ENCODE data around the gene CPA1.

Gene CPA1

GRCh38 chr7:130385600-130386066, 5.3 kb downstream of the CPA1 start:
- Histone ChIP-seq H3K27me3 (ENCODE audit: insufficient read depth, low read length) (no peaks in the 10 kb centered on the region), H3K4me3 (ENCODE audit: low read length) (no peak overlapping the region), H2AFZ (ENCODE audit: low read depth, low read length) (no peak overlapping the region), H3K9me3 (ENCODE audit: low read length) (peaks cover 3% of the 10 kb centered on the region), H3K4me1 (ENCODE audit: insufficient read depth, low read length) (peaks cover 16% of the 10 kb centered on the region), H3K36me3 (ENCODE audit: insufficient read depth, low read length) (no peaks in the 10 kb centered on the region)

- H3K27me3 ChIP-seq (ENCODE audit: insufficient read depth, low read length): no peaks in the 10 kb centered on the region
- H3K4me1 ChIP-seq (ENCODE audit: insufficient read depth, low read length): peaks cover 15% of the 10 kb centered on the region
- no peak overlapping the region for H2AFZ ChIP-seq (ENCODE audit: low read depth, low read length)
- no peaks in the 10 kb centered on the region for H3K36me3 ChIP-seq (ENCODE audit: insufficient read depth, low read length)
- H3K4me3 ChIP-seq (ENCODE audit: low read length): no peak overlapping the region
- peaks cover 3% of the 10 kb centered on the region for H3K9me3 ChIP-seq (ENCODE audit: low read length)
Measured at GRCh38 chr7:130386876-130387275, 6.6 kb downstream of the CPA1 start.

- no peaks in the 10 kb centered on the region for H3K27me3 ChIP-seq (ENCODE audit: insufficient read depth, low read length)
- no peak overlapping the region for H2AFZ ChIP-seq (ENCODE audit: low read depth, low read length)
- H3K9me3 ChIP-seq (ENCODE audit: low read length): peaks cover 3% of the 10 kb centered on the region
- peaks cover 15% of the 10 kb centered on the region for H3K4me1 ChIP-seq (ENCODE audit: insufficient read depth, low read length)
- H3K36me3 ChIP-seq (ENCODE audit: insufficient read depth, low read length): no peaks in the 10 kb centered on the region
- H3K4me3 ChIP-seq (ENCODE audit: low read length): no peak overlapping the region
Measured at GRCh38 chr7:130387306-130387627, 7.0 kb downstream of the CPA1 start.

GRCh38 chr7:130387628-130388403, 7.5 kb downstream of the CPA1 start:
- peaks cover 19% of the 10 kb centered on the region for H3K4me1 ChIP-seq (ENCODE audit: insufficient read depth, low read length)
- peaks cover 3% of the 10 kb centered on the region for H3K9me3 ChIP-seq (ENCODE audit: low read length)
- no peak overlapping the region for H2AFZ ChIP-seq (ENCODE audit: low read depth, low read length)
- H3K36me3 ChIP-seq (ENCODE audit: insufficient read depth, low read length): no peaks in the 10 kb centered on the region
- H3K27me3 ChIP-seq (ENCODE audit: insufficient read depth, low read length): no peaks in the 10 kb centered on the region
- H3K4me3 ChIP-seq (ENCODE audit: low read length): no peak overlapping the region

GRCh38 chr7:130388671-130389070, 8.4 kb downstream of the CPA1 start:
- Histone ChIP-seq H3K4me3 (ENCODE audit: low read length) (no peak overlapping the region), H3K36me3 (ENCODE audit: insufficient read depth, low read length) (no peaks in the 10 kb centered on the region), H3K27me3 (ENCODE audit: insufficient read depth, low read length) (no peaks in the 10 kb centered on the region), H3K4me1 (ENCODE audit: insufficient read depth, low read length) (peaks cover 23% of the 10 kb centered on the region), H2AFZ (ENCODE audit: low read depth, low read length) (no peak overlapping the region), H3K9me3 (ENCODE audit: low read length) (peaks cover 3% of the 10 kb centered on the region)

GRCh38 chr7:130390486-130390885, 10.2 kb downstream of the CPA1 start:
- Histone ChIP-seq H2AFZ (ENCODE audit: low read depth, low read length) (no peak overlapping the region), H3K27me3 (ENCODE audit: insufficient read depth, low read length) (no peaks in the 10 kb centered on the region), H3K36me3 (ENCODE audit: insufficient read depth, low read length) (no peaks in the 10 kb centered on the region), H3K4me3 (ENCODE audit: low read length) (no peak overlapping the region), H3K9me3 (ENCODE audit: low read length) (peaks cover 3% of the 10 kb centered on the region), H3K4me1 (ENCODE audit: insufficient read depth, low read length) (peaks cover 23% of the 10 kb centered on the region)

- Histone ChIP-seq H2AFZ (ENCODE audit: low read depth, low read length) (no peak overlapping the region), H3K36me3 (ENCODE audit: insufficient read depth, low read length) (peaks cover 2% of the 10 kb centered on the region), H3K9me3 (ENCODE audit: low read length) (peaks cover 3% of the 10 kb centered on the region), H3K4me1 (ENCODE audit: insufficient read depth, low read length) (peaks cover 26% of the 10 kb centered on the region), H3K4me3 (ENCODE audit: low read length) (no peak overlapping the region), H3K27me3 (ENCODE audit: insufficient read depth, low read length) (no peaks in the 10 kb centered on the region)
Measured at GRCh38 chr7:130393101-130393561, 12.8 kb downstream of the CPA1 start.

GRCh38 chr7:130393841-130394411, 13.6 kb downstream of the CPA1 start:
- no peak overlapping the region for H2AFZ ChIP-seq (ENCODE audit: low read depth, low read length)
- H3K4me1 ChIP-seq (ENCODE audit: insufficient read depth, low read length): peaks cover 22% of the 10 kb centered on the region
- H3K4me3 ChIP-seq (ENCODE audit: low read length): no peak overlapping the region
- H3K36me3 ChIP-seq (ENCODE audit: insufficient read depth, low read length): peaks cover 10% of the 10 kb centered on the region
- H3K9me3 ChIP-seq (ENCODE audit: low read length): peaks cover 1% of the 10 kb centered on the region
- H3K27me3 ChIP-seq (ENCODE audit: insufficient read depth, low read length): no peaks in the 10 kb centered on the region

GRCh38 chr7:130394421-130395195, 14.3 kb downstream of the CPA1 start:
- Histone ChIP-seq H3K4me3 (ENCODE audit: low read length) (no peak overlapping the region), H3K36me3 (ENCODE audit: insufficient read depth, low read length) (peaks cover 15% of the 10 kb centered on the region), H3K9me3 (ENCODE audit: low read length) (peaks cover 1% of the 10 kb centered on the region), H2AFZ (ENCODE audit: low read depth, low read length) (no peak overlapping the region), H3K27me3 (ENCODE audit: insufficient read depth, low read length) (no peaks in the 10 kb centered on the region), H3K4me1 (ENCODE audit: insufficient read depth, low read length) (peaks cover 22% of the 10 kb centered on the region)

GRCh38 chr7:130395421-130395820, 15.1 kb downstream of the CPA1 start:
- peaks cover 22% of the 10 kb centered on the region for H3K4me1 ChIP-seq (ENCODE audit: insufficient read depth, low read length)
- H2AFZ ChIP-seq (ENCODE audit: low read depth, low read length): no peak overlapping the region
- peaks cover 15% of the 10 kb centered on the region for H3K36me3 ChIP-seq (ENCODE audit: insufficient read depth, low read length)
- no peak overlapping the region for H3K4me3 ChIP-seq (ENCODE audit: low read length)
- H3K27me3 ChIP-seq (ENCODE audit: insufficient read depth, low read length): no peaks in the 10 kb centered on the region
- peaks cover 1% of the 10 kb centered on the region for H3K9me3 ChIP-seq (ENCODE audit: low read length)

GRCh38 chr7:130396109-130396508, 15.8 kb downstream of the CPA1 start:
- H3K4me3 ChIP-seq (ENCODE audit: low read length): no peak overlapping the region
- peaks cover 1% of the 10 kb centered on the region for H3K9me3 ChIP-seq (ENCODE audit: low read length)
- H2AFZ ChIP-seq (ENCODE audit: low read depth, low read length): no peak overlapping the region
- H3K4me1 ChIP-seq (ENCODE audit: insufficient read depth, low read length): peaks cover 22% of the 10 kb centered on the region
- H3K36me3 ChIP-seq (ENCODE audit: insufficient read depth, low read length): peaks cover 20% of the 10 kb centered on the region
- H3K27me3 ChIP-seq (ENCODE audit: insufficient read depth, low read length): no peaks in the 10 kb centered on the region

GRCh38 chr7:130397051-130397757, 16.9 kb downstream of the CPA1 start:
- peaks cover 22% of the 10 kb centered on the region for H3K4me1 ChIP-seq (ENCODE audit: insufficient read depth, low read length)
- H3K9me3 ChIP-seq (ENCODE audit: low read length): peaks cover 1% of the 10 kb centered on the region
- no peaks in the 10 kb centered on the region for H3K27me3 ChIP-seq (ENCODE audit: insufficient read depth, low read length)
- no peak overlapping the region for H3K4me3 ChIP-seq (ENCODE audit: low read length)
- H2AFZ ChIP-seq (ENCODE audit: low read depth, low read length): no peak overlapping the region
- peaks cover 27% of the 10 kb centered on the region for H3K36me3 ChIP-seq (ENCODE audit: insufficient read depth, low read length)

GRCh38 chr7:130397758-130398073, 17.4 kb downstream of the CPA1 start:
- Histone ChIP-seq H3K27me3 (ENCODE audit: insufficient read depth, low read length) (no peaks in the 10 kb centered on the region), H3K4me1 (ENCODE audit: insufficient read depth, low read length) (peaks cover 18% of the 10 kb centered on the region), H3K9me3 (ENCODE audit: low read length) (peaks cover 1% of the 10 kb centered on the region), H3K36me3 (ENCODE audit: insufficient read depth, low read length) (peaks cover 31% of the 10 kb centered on the region), H2AFZ (ENCODE audit: low read depth, low read length) (no peak overlapping the region), H3K4me3 (ENCODE audit: low read length) (no peak overlapping the region)
